Posterior cingulate gyrus (tissue), 11 donors: Measurements from ENCODE around the gene PDIA5.
A peak's percentile ranks its signal among the peaks of the same experiment; 100 is the strongest.

ENCODE experiments used
- DNase-seq, 10 donors: peaks; one replicate each; pipeline versions ENCODE4 v3.0.0 to v3.0.0-alpha.2; 2020 to 2021; ENCODE audit warnings: mixed read lengths in 3 of 10
- intact Hi-C: fragments of 100-400 bp; cut with DNase I; formaldehyde crosslinking; loops from one replicate; pipeline ENCODE4 v1.15.1; 2023

Gene PDIA5

DNA sequence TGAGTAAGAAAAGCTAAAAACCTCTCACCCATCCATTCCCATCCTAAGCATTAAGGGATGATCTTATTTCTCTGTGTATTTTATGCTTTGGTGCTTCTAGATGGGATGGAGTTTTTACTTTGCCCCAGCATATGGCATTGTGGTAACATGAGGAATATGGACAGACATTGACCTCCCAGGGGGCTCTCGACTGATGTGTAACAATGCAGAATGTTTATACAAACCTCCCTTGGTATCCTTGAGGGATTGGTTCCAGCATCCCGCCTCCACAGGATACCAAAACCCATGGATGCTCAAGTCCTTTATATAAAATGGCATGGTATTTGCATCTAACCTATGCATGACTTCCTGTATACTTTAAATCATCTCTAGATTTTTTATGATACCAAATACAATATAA is 21.6 kb downstream of the PDIA5 start:
- intact Hi-C loops = no loop called here
- no peak for DNase-seq

GRCh38 chr3:123089611-123090331 is 22.9 kb downstream of the PDIA5 start:
- DNase-seq = peak; percentile 50 to 96 (median 76)
- intact Hi-C loops = no loop called here

DNA sequence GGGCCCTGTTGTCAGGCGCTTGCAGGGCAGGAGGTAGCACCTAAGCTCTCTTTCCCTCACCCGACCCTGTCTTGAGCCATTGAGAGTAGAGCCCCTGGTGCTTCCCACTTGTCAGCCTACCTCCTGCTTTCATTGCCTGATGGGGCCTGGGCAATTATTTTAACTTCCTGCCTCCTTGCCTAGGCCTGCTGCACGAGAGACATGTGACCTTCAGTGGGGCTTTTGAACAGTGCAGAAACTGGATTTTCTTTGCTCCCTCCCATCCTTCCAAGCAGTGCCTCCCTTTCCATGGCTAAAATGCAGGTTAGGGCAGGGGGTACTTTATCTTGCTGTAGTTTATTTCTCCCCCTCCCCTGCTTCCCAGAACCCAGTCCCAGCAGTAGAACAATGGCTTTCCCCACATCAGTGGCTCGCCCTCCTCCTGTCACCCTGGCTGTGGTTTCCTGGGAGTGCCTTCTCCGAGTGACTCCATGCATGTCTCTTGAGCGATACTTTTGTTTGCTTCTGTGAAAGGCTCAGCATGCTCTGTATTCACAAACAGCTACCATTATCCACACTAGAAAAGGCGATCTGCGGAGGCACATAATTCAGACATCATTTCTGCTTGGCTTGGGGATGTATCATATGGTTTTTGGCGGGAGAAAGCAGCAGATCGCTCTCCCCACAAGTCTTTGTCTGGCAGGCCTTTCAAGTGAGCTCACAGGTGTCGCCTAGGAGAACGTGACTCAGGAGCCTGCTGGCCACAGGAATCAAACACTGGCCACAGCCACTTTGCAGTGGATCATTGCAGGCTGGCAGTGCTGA is 24.1 kb downstream of the PDIA5 start:
- intact Hi-C loops = no loop called here
- DNase-seq = peak in 2 of 10 donors; percentile 44 to 52

GRCh38 chr3:123092243-123092642 is 25.4 kb downstream of the PDIA5 start:
- intact Hi-C loops = no loop called here
- peak in 1 of 10 donors; percentile 33 for DNase-seq

DNA sequence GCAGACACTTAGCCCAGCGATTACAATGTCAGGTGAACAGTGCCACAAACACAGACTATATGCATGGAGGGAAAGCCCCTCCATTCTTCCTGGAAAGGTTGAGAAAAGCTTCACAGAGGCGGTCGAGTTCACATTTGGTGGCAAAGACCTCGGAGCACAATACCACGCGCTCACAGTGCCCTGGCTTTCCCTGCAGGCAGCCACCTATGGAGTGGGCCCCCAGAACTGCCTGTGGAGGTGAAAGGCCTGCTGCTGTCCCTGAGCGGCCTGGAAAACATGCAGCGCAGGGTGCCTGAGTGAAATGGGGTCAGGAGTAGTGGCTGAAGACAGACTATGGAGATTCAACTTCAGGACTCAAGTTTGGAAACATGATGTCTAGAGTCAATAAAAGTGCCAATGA is 26.9 kb downstream of the PDIA5 start:
- DNase-seq = peak in 2 of 10 donors; percentile 46 to 60
- intact Hi-C loops = no loop called here

GRCh38 chr3:123094516-123095313 is 27.9 kb downstream of the PDIA5 start:
- peak in 2 of 10 donors; percentile 21 to 65 for DNase-seq
- intact Hi-C loops = no loop called here

- intact Hi-C loops = no loop called here
- peak in 2 of 10 donors; percentile 52 to 65 for DNase-seq
Measured at GRCh38 chr3:123096126-123096525, 29.3 kb downstream of the PDIA5 start.

DNA sequence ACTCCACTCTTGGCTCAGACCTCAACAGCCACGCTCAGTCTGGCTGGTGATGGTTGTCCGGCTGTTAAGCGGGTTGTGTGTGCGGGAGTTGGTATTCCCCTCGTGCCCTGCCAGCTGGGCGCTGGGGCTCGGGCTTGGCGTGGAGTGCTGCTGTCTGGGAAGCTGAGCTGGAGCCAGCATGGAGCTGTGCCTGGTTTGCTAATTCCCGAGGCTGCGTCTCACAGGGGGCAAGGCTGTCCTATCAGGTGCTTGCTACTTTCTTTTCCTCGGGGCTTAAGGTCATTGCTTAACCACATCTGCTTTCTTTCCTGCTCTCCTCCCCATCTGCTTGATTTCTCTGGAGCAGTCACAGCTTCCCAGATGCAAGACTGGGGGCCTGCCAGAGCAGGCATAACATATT is 29.9 kb downstream of the PDIA5 start:
- intact Hi-C loops = no loop called here
- peak; percentile 53 to 95 (median 64) for DNase-seq

- intact Hi-C loops = no loop called here
- peak in 2 of 10 donors; percentile 19 to 32 for DNase-seq
Measured at GRCh38 chr3:123098426-123099330, 31.9 kb downstream of the PDIA5 start.

DNA sequence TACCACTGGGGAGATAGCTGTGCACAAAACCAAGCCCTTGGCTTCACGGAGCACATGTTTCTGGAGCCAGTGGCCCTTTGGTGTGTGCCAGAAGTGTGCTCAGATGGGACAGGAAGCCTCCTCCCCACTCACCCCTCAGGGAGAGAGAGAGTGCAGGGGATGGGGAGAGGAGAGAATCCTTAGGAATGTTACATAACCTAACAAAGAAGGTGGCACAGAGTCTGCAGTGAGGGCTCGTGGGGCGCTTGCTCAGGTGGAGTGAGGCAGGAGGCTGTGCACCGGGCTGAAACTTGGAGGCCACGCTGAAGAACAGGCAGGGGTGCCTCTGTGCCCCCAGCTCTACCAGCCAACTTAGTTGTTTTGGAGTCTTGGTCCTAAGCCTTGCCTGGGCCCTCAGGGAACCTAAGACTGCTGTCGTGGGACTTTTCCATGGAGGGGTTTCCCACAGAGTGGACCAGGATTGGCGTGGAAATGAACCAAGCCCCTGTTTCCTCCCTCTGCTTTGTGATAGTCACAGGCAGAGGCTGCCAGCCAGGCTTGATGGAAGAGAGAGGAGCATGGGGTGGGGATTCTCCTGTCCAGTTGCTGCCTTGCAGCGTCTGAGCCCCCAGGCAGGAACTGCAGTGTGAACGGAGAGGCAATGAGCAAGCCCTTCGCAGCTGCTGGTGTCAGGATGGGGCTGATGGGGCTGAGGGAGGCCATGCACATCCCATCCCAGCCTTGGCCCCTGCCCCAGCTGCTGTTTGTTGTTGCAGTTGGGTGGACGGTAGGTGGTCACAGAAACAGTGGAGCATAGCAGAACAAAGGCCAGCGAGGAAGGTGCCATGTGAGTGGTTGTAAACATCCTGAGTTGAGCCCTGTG is 32.7 kb downstream of the PDIA5 start:
- intact Hi-C loops = no loop called here
- peak in 2 of 10 donors; percentile 43 to 77 for DNase-seq

DNA sequence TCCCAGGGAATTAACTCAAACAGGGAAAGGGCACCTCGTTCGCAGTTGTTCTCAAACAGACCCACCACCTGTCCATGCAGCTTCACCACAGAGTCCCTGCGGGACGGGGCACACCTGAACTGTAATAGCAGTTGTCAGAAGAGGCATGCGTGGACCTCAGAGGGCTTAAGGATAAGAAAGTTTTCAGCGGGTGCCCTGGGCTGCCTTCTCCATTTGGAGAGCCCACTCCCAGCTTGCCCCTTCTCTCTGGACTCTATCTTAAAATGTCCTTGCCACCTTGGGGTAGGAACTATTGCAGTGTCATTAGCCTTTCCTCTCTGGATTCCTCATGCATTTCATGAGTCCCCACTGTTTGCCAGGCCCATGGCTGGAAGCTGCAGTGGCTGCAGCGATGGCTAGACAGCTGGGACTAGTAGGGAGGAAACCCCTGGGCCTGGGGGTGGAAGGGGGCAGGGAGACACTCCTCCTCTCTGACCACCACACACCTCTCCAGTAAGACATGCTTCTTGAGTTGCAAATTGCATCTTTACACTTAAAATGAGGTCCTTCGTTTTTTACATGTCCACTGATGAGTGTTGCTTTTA is 33.5 kb downstream of the PDIA5 start:
- intact Hi-C loops = no loop called here
- peak in 2 of 10 donors; percentile 31 to 34 for DNase-seq

DNA sequence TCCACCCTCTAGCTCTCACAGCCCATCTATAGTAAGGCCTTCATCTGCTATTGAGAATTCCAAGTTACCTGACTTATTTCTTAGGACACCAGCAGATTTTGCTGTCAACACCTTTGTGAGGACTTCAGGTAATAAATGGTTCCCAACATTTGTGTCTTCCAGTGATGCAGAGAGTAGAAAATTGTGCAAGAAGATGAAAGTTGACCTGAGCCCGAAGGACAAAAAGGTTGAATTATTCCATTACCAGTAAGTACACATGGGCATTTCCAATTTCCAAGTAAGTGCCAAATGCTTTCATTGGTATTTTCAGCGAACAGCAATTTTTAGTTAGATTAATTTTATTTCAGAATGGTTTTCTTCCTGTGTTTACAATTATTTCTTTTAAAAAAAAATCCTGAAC is 35.4 kb downstream of the PDIA5 start:
- no peak for DNase-seq
- intact Hi-C loops = no loop called here

DNA sequence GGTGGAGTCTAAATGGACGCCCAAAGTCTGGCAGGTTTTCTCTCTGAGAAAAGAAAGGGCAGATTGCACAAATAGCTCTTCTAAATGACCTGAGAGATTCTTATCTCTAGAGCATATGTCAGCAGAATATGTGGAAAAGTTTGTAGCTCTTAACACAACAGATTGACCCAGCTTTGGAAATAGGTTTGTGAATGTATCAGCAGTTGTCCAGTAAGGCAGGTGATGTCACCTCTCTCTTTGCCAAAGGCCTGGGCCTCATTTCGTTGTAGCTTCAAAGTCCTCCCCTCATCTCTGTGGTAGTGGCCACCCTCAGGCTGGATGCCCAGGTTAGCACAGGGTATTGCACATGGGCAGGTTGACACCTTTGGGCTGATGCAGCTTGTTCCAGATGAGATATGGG is 36.0 kb downstream of the PDIA5 start:
- peak in 1 of 10 donors; percentile 49 for DNase-seq
- intact Hi-C loops = no loop called here

DNA sequence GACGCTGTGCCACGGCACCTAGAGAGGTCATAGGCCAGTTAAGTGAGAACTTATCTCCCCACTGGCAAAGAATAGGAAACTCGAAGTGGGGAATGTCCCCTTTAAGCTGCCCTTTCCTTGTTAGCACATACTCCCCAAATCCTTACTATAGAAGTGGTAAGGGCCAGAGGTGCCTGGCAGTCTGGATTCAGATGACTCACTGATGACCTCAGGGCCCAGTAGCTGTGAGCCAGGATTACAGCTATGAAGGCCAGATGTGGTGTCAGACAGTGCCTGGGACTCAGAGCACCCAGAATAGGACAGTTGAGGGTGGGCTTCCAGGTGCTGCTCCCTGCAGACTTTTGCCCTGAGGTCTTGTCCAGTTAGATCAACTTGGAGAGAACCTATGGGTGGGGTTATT is 37.7 kb downstream of the PDIA5 start:
- peak in 1 of 10 donors; percentile 66 for DNase-seq
- intact Hi-C loops = no loop called here

GRCh38 chr3:123105201-123106189 is 38.7 kb downstream of the PDIA5 start:
- DNase-seq = peak in 1 of 10 donors; percentile 65
- intact Hi-C loops = no loop called here

GRCh38 chr3:123110282-123110975 is 43.6 kb downstream of the PDIA5 start:
- DNase-seq = peak in 1 of 10 donors; percentile 67

More at GRCh38 chr3:123110282-123110975, 43.6 kb downstream of the PDIA5 start:
- intact Hi-C loops = no loop called here
